Measurements from ENCODE around the gene JUND. TPM values are rescaled to one million over a fixed set of nuclear protein-coding genes. Genes with fewer than 3 reads are reported as not detected.

The JUND gene
- total RNA-seq, 2 donors from 2014 or later, result 643 to 922 TPM

- TF ChIP-seq, protein P1, sequence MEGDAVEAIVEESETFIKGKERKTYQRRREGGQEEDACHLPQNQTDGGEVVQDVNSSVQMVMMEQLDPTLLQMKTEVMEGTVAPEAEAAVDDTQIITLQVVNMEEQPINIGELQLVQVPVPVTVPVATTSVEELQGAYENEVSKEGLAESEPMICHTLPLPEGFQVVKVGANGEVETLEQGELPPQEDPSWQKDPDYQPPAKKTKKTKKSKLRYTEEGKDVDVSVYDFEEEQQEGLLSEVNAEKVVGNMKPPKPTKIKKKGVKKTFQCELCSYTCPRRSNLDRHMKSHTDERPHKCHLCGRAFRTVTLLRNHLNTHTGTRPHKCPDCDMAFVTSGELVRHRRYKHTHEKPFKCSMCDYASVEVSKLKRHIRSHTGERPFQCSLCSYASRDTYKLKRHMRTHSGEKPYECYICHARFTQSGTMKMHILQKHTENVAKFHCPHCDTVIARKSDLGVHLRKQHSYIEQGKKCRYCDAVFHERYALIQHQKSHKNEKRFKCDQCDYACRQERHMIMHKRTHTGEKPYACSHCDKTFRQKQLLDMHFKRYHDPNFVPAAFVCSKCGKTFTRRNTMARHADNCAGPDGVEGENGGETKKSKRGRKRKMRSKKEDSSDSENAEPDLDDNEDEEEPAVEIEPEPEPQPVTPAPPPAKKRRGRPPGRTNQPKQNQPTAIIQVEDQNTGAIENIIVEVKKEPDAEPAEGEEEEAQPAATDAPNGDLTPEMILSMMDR (IDR thresholded peaks at IDR 0.05), result no peak
- Histone ChIP-seq H3K27me3 (replicated peaks; ENCODE audit: insufficient read depth) (peaks cover 15% of the 10 kb centered on the region), H3K36me3 (no peaks in the 10 kb centered on the region), H3K4me1 (ENCODE audit: control insufficient read depth in 1 of 2, low read depth in 2 of 2) (peaks cover 2 to 20% of the 10 kb centered on the region in 2 donors), H3K4me3 (no peak overlapping the region), H3K9me3 (peaks cover 6% of the 10 kb centered on the region), H3K27ac (no peak overlapping the region)
- ATAC-seq (ENCODE audit: insufficient number of reproducible peaks, low FRiP score, low read depth) (no peak), DNase-seq (ENCODE audit: low spot score) (no peak)
Measured at GRCh38 chr19:18229915-18230314, 51.5 kb downstream of the JUND start.

Other genes with a start within 250 kb of the JUND start
- 1 to 10 TPM; 1.6 to 5.4 TPM for gene IL12RB1, start 194.7 kb downstream of the JUND start, total RNA-seq
- gene MAST3, start 183.8 kb downstream of the JUND start, total RNA-seq, result 10 to 100 TPM; 18.7 to 27.8 TPM
- gene PIK3R2, start 128.5 kb downstream of the JUND start, total RNA-seq, result 10 to 100 TPM; 14.3 to 15.8 TPM
- gene IFI30, start 107.8 kb downstream of the JUND start, total RNA-seq, result 10 to 100 TPM; 59.4 to 72.3 TPM
- 10 to 100 TPM; 10.6 to 16.1 TPM for gene MPV17L2, start 88.4 kb downstream of the JUND start, total RNA-seq
- 1 to 10 TPM in 1 of 2 donors, not detected in 1; 1.9 TPM for gene RAB3A, start 77.6 kb downstream of the JUND start, total RNA-seq
- gene PDE4C, start 55.2 kb downstream of the JUND start, total RNA-seq, result under 1 TPM; 0.41 to 0.42 TPM
- gene IQCN, start 7.2 kb downstream of the JUND start, total RNA-seq, result 10 to 100 TPM in 1 of 2 donors, 1 to 10 TPM in 1; 8.7 to 29.2 TPM
- gene LSM4, start 41.5 kb upstream of the JUND start, total RNA-seq, result 10 to 100 TPM; 74.8 to 90.2 TPM
- 10 to 100 TPM; 23.7 TPM for gene PGPEP1, start 59.0 kb upstream of the JUND start, total RNA-seq
- gene GDF15, start 104.5 kb upstream of the JUND start, total RNA-seq, result 10 to 100 TPM in 1 of 2 donors, 1 to 10 TPM in 1; 2.3 to 25.5 TPM
- gene LRRC25, start 116.0 kb upstream of the JUND start, total RNA-seq, result 10 to 100 TPM; 18.7 to 30.3 TPM
- 10 to 100 TPM; 87.7 to 94.9 TPM for gene SSBP4, start 137.8 kb upstream of the JUND start, total RNA-seq
- 100 to 1,000 TPM in 1 of 2 donors, 10 to 100 TPM in 1; 60.9 to 143 TPM for gene ISYNA1, start 156.5 kb upstream of the JUND start, total RNA-seq
- gene ELL, start 240.4 kb upstream of the JUND start, total RNA-seq, result 10 to 100 TPM; 28.3 to 35.0 TPM

Data from thoracic aorta (tissue), 2 donors.